WTC11 (cell line): ENCODE data around the gene HDAC1. TPM values are rescaled to one million over a fixed set of nuclear protein-coding genes. Genes with fewer than 3 reads are reported as not detected.

Source experiments
- ATAC-seq: fragments of 200-7000 bp; cut with Tn5 transposase; 2 replicates; pipeline ENCODE4 v1.10.0; 2021; ENCODE audit warnings: mild to moderate bottlenecking, moderate library complexity
- CTCF ChIA-PET: fragments of 300-600 bp; sonication (Branson Sonifier 250); formaldehyde crosslinking; loops from one replicate; lab custom pipeline; 2021; ENCODE audit warnings: antibody characterized with exemption; lab: Charles Lee
- POLR2A ChIA-PET: fragments of 350-600 bp; sonication (Branson Sonifier 250); formaldehyde crosslinking; loops from one replicate; lab custom pipeline; 2021; ENCODE audit warnings: antibody characterized with exemption; lab: Charles Lee
- DNase-seq: peaks from one replicate; pipeline ENCODE4 v3.0.0; 2021; ENCODE audit warnings: low spot score
- H3K27ac Mint-ChIP-seq: 2 replicates; pipeline ENCODE4 v1.8.0; 2021; ENCODE audit warnings: mixed read lengths
- H3K27me3 Mint-ChIP-seq: 2 replicates; pipeline ENCODE4 v1.8.0; 2021; ENCODE audit warnings: low read depth, mild to moderate bottlenecking, moderate library complexity, mixed read lengths
- H3K36me3 Mint-ChIP-seq: 2 replicates; pipeline ENCODE4 v1.8.0; 2021; ENCODE audit warnings: mixed read lengths
- H3K4me1 Mint-ChIP-seq: 2 replicates; pipeline ENCODE4 v1.8.0; 2022; ENCODE audit warnings: mixed read lengths
- H3K4me3 Mint-ChIP-seq: 2 replicates; pipeline ENCODE4 v1.8.0; 2021; ENCODE audit warnings: mild to moderate bottlenecking, moderate library complexity, mixed read lengths
- H3K9me3 Mint-ChIP-seq: 2 replicates; pipeline ENCODE4 v1.8.0; 2021; ENCODE audit warnings: mixed read lengths
- ESRRA ChIP-seq: sonication (generic); formaldehyde crosslinking; IDR thresholded peaks from 2 replicates; pipeline ENCODE4 v1.8.1; 2022; ENCODE audit warnings: mild to moderate bottlenecking, missing genetic modification reagents, borderline replicate concordance
- ZNF121 ChIP-seq: sonication (generic); formaldehyde crosslinking; IDR thresholded peaks from 2 replicates; pipeline ENCODE4 v1.8.0; 2023; ENCODE audit warnings: missing genetic modification reagents
- ZNF317 ChIP-seq: sonication (generic); formaldehyde crosslinking; IDR thresholded peaks from 2 replicates; pipeline ENCODE4 v1.8.1; 2023; ENCODE audit warnings: low read depth, mild to moderate bottlenecking, moderate library complexity, missing genetic modification reagents, borderline replicate concordance
- ZNF396 ChIP-seq: fragments of 250-450 bp; sonication (Bioruptor Pico); IDR thresholded peaks from 2 replicates; pipeline ENCODE4 v1.8.0; 2021; ENCODE audit warnings: mild to moderate bottlenecking, moderate library complexity, borderline replicate concordance
- total RNA-seq: library from RNA; stranded (reverse); gene quantifications from 3 replicates; pipeline ENCODE4 v1.2.3, GENCODE V29; 2021
- TF ChIP-seq, protein P1 (sequence below): fragments of 250-450 bp; sonication (Bioruptor Pico); conservative IDR thresholded peaks from 2 replicates; pipeline ENCODE4 v1.9.0; 2021; ENCODE audit warnings: mild to moderate bottlenecking
- TF ChIP-seq, protein P2 (sequence below): sonication (generic); formaldehyde crosslinking; IDR thresholded peaks from 2 replicates; pipeline ENCODE4 v1.8.1; 2023; ENCODE audit warnings: mild to moderate bottlenecking, missing genetic modification reagents
- TF ChIP-seq, protein P3 (sequence below): sonication (generic); formaldehyde crosslinking; IDR thresholded peaks from 2 replicates; pipeline ENCODE4 v1.8.1; 2022; ENCODE audit warnings: low read depth, missing genetic modification reagents, borderline replicate concordance
- TF ChIP-seq, protein P4 (sequence below): sonication (generic); formaldehyde crosslinking; IDR thresholded peaks from 2 replicates; pipeline ENCODE4 v1.8.1; 2022; ENCODE audit warnings: mild to moderate bottlenecking, moderate library complexity, missing genetic modification reagents
- TF ChIP-seq, protein P5 (sequence below): sonication (generic); formaldehyde crosslinking; IDR thresholded peaks from 2 replicates; pipeline ENCODE4 v1.8.0; 2022; ENCODE audit warnings: mild to moderate bottlenecking, missing genetic modification reagents
- TF ChIP-seq, protein P6 (sequence below): fragments of 250-450 bp; sonication (Bioruptor Pico); IDR thresholded peaks from 2 replicates; pipeline ENCODE4 v2.1.2; 2022; ENCODE audit warnings: mild to moderate bottlenecking, moderate library complexity
- TF ChIP-seq, protein P7 (sequence below): sonication (generic); formaldehyde crosslinking; IDR thresholded peaks from 2 replicates; pipeline ENCODE4 v1.8.1; 2023; ENCODE audit warnings: mild to moderate bottlenecking, missing genetic modification reagents, moderate library complexity
- TF ChIP-seq, protein P8 (sequence below): fragments of 250-450 bp; sonication (Bioruptor Pico); IDR thresholded peaks from 2 replicates; pipeline ENCODE4 v1.9.0; 2021; ENCODE audit warnings: mild to moderate bottlenecking

Gene HDAC1
- total RNA-seq, 1 experiment from 2014 or later, result 108 TPM

DNA sequence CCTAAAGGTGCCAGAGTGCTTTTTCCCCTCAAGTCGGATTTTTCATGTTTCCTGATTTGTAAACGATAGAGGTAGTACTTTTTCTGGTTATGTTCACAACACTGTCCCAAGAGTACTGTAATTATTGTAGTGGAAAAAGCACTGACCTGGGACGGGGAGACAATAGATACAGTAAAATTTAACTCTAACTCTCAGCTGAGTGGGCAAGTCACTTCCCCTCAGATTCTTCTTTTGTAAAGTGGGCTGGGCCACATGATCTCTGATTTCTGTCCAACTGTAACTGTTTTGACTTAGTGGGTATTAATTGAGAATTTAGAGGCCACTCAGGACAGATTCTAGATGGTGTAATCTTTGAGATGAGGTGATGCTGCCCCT, 25.0 kb downstream of the HDAC1 start:
- H3K4me3 Mint-ChIP-seq, result no peak overlapping the region
- ATAC-seq, result no peak
- peaks cover 6% of the 10 kb centered on the region; the same call in 1 of the 2 replicates for H3K4me1 Mint-ChIP-seq
- POLR2A ChIA-PET, result interaction anchor here (1.2 kb wide), 1 partner anchor 77 kb away, joined by 3 read pairs; no protein-coding TSS in a partner anchor
- H3K27ac Mint-ChIP-seq, result peak overlapping the region; percentile 38; the same call in 1 of the 2 replicates
- no peaks in the 10 kb centered on the region for H3K27me3 Mint-ChIP-seq
- no peaks in the 10 kb centered on the region for H3K9me3 Mint-ChIP-seq
- TF ChIP-seq, protein P1, sequence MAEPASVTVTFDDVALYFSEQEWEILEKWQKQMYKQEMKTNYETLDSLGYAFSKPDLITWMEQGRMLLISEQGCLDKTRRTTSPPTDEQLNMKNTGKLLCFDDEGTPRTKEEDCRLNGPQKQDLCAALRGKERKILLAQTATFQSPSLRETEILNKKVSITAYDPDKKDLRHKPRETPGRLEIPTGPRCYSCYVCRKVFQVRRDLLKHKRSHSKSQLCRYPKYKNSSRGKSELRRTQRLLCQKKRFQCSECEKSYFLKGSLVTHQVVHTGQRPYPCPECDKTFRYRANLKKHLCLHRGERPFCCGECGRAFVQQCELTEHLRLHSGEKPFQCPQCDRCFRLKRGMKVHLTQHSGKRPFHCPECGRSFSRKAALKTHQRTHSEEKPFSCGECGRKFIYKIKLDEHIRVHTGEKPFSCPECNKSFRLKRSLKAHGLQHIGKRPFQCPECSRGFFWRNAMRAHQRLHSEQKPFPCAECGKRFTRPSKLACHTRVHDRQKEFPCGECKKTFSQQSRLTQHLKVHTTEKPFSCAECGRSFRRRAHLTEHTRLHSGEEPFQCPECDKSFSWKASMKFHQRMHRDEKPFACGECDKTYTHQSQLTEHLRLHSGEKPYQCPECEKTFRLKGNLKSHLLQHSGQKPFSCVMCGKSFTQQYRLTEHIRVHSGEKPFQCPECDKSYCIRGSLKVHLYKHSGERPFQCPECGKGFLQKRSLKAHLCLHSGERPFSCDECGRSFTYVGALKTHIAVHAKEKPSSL (CRISPR knock-in tag), result no peak
- TF ChIP-seq, protein P2, sequence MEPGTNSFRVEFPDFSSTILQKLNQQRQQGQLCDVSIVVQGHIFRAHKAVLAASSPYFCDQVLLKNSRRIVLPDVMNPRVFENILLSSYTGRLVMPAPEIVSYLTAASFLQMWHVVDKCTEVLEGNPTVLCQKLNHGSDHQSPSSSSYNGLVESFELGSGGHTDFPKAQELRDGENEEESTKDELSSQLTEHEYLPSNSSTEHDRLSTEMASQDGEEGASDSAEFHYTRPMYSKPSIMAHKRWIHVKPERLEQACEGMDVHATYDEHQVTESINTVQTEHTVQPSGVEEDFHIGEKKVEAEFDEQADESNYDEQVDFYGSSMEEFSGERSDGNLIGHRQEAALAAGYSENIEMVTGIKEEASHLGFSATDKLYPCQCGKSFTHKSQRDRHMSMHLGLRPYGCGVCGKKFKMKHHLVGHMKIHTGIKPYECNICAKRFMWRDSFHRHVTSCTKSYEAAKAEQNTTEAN (CRISPR knock-in tag), result no peak
- TF ChIP-seq ZNF317 (CRISPR knock-in tag) (no peak), ZNF396 (CRISPR knock-in tag) (no peak)
- TF ChIP-seq, protein P3, sequence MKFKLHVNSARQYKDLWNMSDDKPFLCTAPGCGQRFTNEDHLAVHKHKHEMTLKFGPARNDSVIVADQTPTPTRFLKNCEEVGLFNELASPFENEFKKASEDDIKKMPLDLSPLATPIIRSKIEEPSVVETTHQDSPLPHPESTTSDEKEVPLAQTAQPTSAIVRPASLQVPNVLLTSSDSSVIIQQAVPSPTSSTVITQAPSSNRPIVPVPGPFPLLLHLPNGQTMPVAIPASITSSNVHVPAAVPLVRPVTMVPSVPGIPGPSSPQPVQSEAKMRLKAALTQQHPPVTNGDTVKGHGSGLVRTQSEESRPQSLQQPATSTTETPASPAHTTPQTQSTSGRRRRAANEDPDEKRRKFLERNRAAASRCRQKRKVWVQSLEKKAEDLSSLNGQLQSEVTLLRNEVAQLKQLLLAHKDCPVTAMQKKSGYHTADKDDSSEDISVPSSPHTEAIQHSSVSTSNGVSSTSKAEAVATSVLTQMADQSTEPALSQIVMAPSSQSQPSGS (CRISPR knock-in tag), result no peak
- TF ChIP-seq, protein P4, sequence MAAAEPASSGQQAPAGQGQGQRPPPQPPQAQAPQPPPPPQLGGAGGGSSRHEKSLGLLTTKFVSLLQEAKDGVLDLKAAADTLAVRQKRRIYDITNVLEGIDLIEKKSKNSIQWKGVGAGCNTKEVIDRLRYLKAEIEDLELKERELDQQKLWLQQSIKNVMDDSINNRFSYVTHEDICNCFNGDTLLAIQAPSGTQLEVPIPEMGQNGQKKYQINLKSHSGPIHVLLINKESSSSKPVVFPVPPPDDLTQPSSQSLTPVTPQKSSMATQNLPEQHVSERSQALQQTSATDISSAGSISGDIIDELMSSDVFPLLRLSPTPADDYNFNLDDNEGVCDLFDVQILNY, result no peak
- TF ChIP-seq, protein P5, sequence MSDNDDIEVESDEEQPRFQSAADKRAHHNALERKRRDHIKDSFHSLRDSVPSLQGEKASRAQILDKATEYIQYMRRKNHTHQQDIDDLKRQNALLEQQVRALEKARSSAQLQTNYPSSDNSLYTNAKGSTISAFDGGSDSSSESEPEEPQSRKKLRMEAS (CRISPR knock-in tag), result no peak
- TF ChIP-seq, protein P6, sequence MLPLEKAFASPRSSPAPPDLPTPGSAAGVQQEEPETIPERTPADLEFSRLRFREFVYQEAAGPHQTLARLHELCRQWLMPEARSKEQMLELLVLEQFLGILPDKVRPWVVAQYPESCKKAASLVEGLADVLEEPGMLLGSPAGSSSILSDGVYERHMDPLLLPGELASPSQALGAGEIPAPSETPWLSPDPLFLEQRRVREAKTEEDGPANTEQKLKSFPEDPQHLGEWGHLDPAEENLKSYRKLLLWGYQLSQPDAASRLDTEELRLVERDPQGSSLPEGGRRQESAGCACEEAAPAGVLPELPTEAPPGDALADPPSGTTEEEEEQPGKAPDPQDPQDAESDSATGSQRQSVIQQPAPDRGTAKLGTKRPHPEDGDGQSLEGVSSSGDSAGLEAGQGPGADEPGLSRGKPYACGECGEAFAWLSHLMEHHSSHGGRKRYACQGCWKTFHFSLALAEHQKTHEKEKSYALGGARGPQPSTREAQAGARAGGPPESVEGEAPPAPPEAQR, result no peak
- TF ChIP-seq, all 79 proteins: peak for 0
- no peak for DNase-seq
- CTCF ChIA-PET, result interaction anchor here (0.5 to 3.0 kb wide), 15 partner anchors 9 to 107 kb away, joined by 3 to 36 read pairs (median 4); partner anchors contain the start of genes FAM167B, LCK and MARCKSL1
- H3K36me3 Mint-ChIP-seq, result peaks cover 10% of the 10 kb centered on the region

DNA sequence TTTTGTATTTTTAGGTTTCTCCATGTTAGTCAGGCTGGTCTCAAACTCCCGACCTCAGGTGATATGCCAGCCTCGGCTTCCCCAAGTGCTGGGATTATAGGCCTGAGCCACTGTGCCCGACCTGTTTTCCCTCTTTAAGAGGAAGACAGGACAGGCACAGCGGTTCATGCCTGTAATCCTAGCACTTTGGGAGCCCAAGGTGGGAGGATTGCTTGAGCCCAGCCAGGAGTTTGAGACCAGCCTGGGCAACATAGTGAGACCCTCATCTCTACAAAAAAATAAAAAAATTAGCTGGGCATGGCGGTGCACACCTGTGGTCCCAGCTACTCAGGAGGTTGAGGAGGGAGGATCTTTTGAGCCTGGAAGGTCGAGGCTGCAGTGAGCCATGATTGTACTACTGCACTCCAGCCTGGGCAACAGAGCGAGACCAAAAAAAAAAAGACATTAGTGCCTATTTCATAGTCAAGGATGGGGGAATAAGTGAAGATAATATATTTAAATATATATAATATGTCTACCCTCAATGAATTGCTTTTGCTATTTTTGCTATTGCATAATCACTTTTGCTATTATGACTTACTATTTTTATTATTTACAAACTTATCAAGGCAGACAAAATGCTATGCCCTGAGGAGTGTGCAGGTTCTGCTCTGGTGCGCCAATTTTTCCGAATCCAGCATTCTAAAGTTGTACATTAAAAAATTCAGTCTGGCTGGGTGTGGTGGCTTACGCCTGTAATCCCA, 26.4 kb downstream of the HDAC1 start:
- Mint-ChIP-seq H3K27ac (no peak overlapping the region), H3K27me3 (no peaks in the 10 kb centered on the region), H3K4me1 (peaks cover 6% of the 10 kb centered on the region; the same call in 1 of the 2 replicates), H3K36me3 (peaks cover 10% of the 10 kb centered on the region), H3K4me3 (no peak overlapping the region), H3K9me3 (no peaks in the 10 kb centered on the region)
- CTCF ChIA-PET, result interaction anchor here (3.0 kb wide), 1 partner anchor 102 kb away, joined by 36 read pairs; no protein-coding TSS in a partner anchor
- ATAC-seq (no peak), DNase-seq (no peak)
- POLR2A ChIA-PET, result no interaction called here
- TF ChIP-seq, protein P7, sequence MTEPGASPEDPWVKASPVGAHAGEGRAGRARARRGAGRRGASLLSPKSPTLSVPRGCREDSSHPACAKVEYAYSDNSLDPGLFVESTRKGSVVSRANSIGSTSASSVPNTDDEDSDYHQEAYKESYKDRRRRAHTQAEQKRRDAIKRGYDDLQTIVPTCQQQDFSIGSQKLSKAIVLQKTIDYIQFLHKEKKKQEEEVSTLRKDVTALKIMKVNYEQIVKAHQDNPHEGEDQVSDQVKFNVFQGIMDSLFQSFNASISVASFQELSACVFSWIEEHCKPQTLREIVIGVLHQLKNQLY (CRISPR knock-in tag), result no peak
- TF ChIP-seq ZNF121 (CRISPR knock-in tag) (peak; percentile 76; the same call in 1 of the 2 replicates), ESRRA (CRISPR knock-in tag) (no peak)
- TF ChIP-seq, protein P8, sequence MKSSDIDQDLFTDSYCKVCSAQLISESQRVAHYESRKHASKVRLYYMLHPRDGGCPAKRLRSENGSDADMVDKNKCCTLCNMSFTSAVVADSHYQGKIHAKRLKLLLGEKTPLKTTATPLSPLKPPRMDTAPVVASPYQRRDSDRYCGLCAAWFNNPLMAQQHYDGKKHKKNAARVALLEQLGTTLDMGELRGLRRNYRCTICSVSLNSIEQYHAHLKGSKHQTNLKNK (CRISPR knock-in tag), result no peak
